K562 (cell line): ENCODE data around the gene APLP1. TPM values are rescaled to one million over a fixed set of nuclear protein-coding genes. Genes with fewer than 3 reads are reported as not detected.

Experiments used
- BHLHE40 ChIP-seq: IDR thresholded peaks from 2 replicates; pipeline ENCODE4 v1.6.1; 2011; ENCODE audit warnings: low read length, improper control_type of control experiment
- E2F3 ChIP-seq: fragments of 250-450 bp; sonication (Bioruptor Pico); IDR thresholded peaks from 2 replicates; pipeline ENCODE4 v1.4.0; 2020; ENCODE audit warnings: mild to moderate bottlenecking
- ESRRA ChIP-seq: fragments of 450-650 bp; IDR thresholded peaks from 2 replicates; pipeline ENCODE4 v1.6.1; 2014; ENCODE audit warnings: low read depth, mild to moderate bottlenecking, moderate library complexity, borderline replicate concordance
- FOXK2 ChIP-seq, 2 experiments: fragments of 450-650 bp; IDR thresholded peaks in 1 of 2; conservative IDR thresholded peaks in 1 of 2; 2 replicates each; pipeline ENCODE4 v1.6.1; 2016; ENCODE audit warnings: low read depth in 2 of 2, mild to moderate bottlenecking in 1 of 2
- LCOR ChIP-seq: sonication (generic); formaldehyde crosslinking; IDR thresholded peaks from 2 replicates; pipeline ENCODE4 v1.8.0; 2022; ENCODE audit warnings: mild to moderate bottlenecking, missing genetic modification reagents
- PHTF2 ChIP-seq: fragments of 250-450 bp; sonication (Bioruptor Pico); IDR thresholded peaks from 2 replicates; pipeline ENCODE4 v1.5.0; 2021; ENCODE audit warnings: mild to moderate bottlenecking
- POLR2G ChIP-seq: fragments of 200-400 bp; formaldehyde crosslinking; IDR thresholded peaks from 2 replicates; pipeline ENCODE4 v1.6.1; 2017; ENCODE audit warnings: low read depth, mild to moderate bottlenecking, antibody characterized with exemption, low read length, moderate library complexity
- SP1 ChIP-seq: sonication (generic); formaldehyde crosslinking; IDR thresholded peaks from 2 replicates; pipeline ENCODE4 v1.8.1; 2022; ENCODE audit warnings: mild to moderate bottlenecking, missing genetic modification reagents
- SRSF3 ChIP-seq: fragments of 200-400 bp; formaldehyde crosslinking; IDR thresholded peaks from 2 replicates; pipeline ENCODE4 v1.6.1; 2016; ENCODE audit warnings: mild to moderate bottlenecking, low read length, moderate library complexity; ENCODE audit not compliant: insufficient read depth
- TEAD4 ChIP-seq, 2 experiments: sonication (generic) in 1 of 2; formaldehyde crosslinking in 1 of 2; IDR thresholded peaks; 2 replicates each; pipeline versions ENCODE4 v1.6.1 to v1.8.0; 2012 to 2022; ENCODE audit warnings: borderline replicate concordance in 1 of 2, inconsistent platforms in 1 of 2, low read length in 1 of 2, mild to moderate bottlenecking in 1 of 2, missing genetic modification reagents in 1 of 2
- ZFPM2 ChIP-seq: fragments of 250-450 bp; sonication (Bioruptor Pico); IDR thresholded peaks from 2 replicates; pipeline ENCODE4 v1.5.1; 2022; ENCODE audit warnings: mild to moderate bottlenecking
- ZNF764 ChIP-seq: fragments of 250-450 bp; sonication (Bioruptor Pico); IDR thresholded peaks from 2 replicates; pipeline ENCODE4 v1.4.0; 2020; ENCODE audit warnings: low read depth, mild to moderate bottlenecking, moderate library complexity
- ZSCAN29 ChIP-seq: fragments of 450-650 bp; IDR thresholded peaks from 2 replicates; pipeline ENCODE4 v1.6.1; 2017
- polyA plus RNA-seq, 8 experiments: library from polyadenylated mRNA; depleted of rRNA in 4 of 8; stranded (reverse) in 5 of 8; unstranded in 3 of 8; fragments of >200 nt; fragmentation: Nextera tagmentation in 2 of 8; fragmentation: Illumina TruSeq in 1 of 8; extraction: Ambion mirVana in 2 of 8; extraction: Trizol in 1 of 8; gene quantifications; 2 replicates each; pipeline versions ENCODE4 v1.2.1 to v1.2.3, GENCODE V29; 2011 to 2014; ENCODE audit warnings: inconsistent platforms in 1 of 8, missing spikeins in 1 of 8
- total RNA-seq, 7 experiments: library from RNA; depleted of rRNA in 6 of 7; stranded (reverse); fragments of >200 nt in 6 of 7; fragmentation: Illumina TruSeq in 2 of 7; extraction: Trizol in 2 of 7; gene quantifications; 2 replicates each; pipeline versions ENCODE4 v1.2.1 to v1.2.3, GENCODE V29; 2011 to 2021; ENCODE audit warnings: low replicate concordance in 1 of 7
- TF ChIP-seq, protein P1 (sequence below): sonication (generic); formaldehyde crosslinking; IDR thresholded peaks from 2 replicates; pipeline ENCODE4 v1.8.1; 2023; ENCODE audit warnings: missing genetic modification reagents, mild to moderate bottlenecking, borderline replicate concordance
- TF ChIP-seq, protein P2 (sequence below): fragments of 250-450 bp; sonication (Bioruptor Pico); IDR thresholded peaks from 2 replicates; pipeline ENCODE4 v1.6.1; 2021; ENCODE audit warnings: mild to moderate bottlenecking
- TF ChIP-seq, protein P3 (sequence below), 2 experiments: fragments of 150-350 bp in 1 of 2; IDR thresholded peaks; 2 replicates each; pipeline ENCODE4 v1.6.1; 2012 to 2016; ENCODE audit warnings: low read depth in 2 of 2, low read length in 2 of 2, mild to moderate bottlenecking in 1 of 2, moderate library complexity in 1 of 2

Gene APLP1
- total and polyA plus RNA-seq, 9 of the 15 experiments (the other 6 are each of a cell fraction or from before 2014, with no cell fraction given): 0.69 to 9.9 (median 4.7) TPM

DNA sequence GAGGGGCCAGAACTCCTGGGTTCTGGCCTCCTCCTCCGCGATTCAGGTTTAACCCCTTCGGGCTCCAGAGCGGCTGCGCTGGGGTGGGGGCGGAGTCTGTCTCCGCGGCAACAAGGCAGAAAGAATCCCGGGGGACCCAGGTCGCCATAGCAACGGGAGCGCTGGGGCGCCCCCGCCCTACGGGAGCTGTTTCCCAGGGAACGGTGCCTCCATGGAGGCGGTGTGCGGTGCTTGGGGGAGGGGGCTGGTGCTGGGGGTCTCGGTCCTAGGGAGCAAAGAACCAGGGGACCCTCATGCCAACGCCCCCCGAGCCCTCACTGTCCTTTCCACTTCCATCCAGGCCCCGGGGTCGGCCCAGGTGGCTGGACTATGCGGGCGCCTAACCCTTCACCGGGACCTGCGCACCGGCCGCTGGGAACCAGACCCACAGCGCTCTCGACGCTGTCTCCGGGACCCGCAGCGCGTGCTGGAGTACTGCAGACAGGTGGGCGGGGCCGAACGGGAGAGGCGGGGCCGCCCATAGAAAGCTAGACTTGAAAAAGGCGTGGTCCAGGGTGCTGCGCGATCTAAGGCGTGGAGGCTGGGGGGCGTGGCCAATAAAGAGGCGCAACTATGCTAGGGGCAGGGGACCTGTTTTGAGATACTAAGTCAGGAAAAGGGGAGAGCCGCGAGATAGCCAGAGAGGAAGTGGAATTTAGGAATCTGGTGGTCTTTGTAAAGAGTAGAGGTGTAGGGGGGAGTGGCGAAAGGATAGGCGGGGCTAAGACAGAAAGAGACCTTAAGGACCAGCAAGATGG is 1.2 kb downstream of the APLP1 start (continued):
- TF ChIP-seq, protein P1, sequence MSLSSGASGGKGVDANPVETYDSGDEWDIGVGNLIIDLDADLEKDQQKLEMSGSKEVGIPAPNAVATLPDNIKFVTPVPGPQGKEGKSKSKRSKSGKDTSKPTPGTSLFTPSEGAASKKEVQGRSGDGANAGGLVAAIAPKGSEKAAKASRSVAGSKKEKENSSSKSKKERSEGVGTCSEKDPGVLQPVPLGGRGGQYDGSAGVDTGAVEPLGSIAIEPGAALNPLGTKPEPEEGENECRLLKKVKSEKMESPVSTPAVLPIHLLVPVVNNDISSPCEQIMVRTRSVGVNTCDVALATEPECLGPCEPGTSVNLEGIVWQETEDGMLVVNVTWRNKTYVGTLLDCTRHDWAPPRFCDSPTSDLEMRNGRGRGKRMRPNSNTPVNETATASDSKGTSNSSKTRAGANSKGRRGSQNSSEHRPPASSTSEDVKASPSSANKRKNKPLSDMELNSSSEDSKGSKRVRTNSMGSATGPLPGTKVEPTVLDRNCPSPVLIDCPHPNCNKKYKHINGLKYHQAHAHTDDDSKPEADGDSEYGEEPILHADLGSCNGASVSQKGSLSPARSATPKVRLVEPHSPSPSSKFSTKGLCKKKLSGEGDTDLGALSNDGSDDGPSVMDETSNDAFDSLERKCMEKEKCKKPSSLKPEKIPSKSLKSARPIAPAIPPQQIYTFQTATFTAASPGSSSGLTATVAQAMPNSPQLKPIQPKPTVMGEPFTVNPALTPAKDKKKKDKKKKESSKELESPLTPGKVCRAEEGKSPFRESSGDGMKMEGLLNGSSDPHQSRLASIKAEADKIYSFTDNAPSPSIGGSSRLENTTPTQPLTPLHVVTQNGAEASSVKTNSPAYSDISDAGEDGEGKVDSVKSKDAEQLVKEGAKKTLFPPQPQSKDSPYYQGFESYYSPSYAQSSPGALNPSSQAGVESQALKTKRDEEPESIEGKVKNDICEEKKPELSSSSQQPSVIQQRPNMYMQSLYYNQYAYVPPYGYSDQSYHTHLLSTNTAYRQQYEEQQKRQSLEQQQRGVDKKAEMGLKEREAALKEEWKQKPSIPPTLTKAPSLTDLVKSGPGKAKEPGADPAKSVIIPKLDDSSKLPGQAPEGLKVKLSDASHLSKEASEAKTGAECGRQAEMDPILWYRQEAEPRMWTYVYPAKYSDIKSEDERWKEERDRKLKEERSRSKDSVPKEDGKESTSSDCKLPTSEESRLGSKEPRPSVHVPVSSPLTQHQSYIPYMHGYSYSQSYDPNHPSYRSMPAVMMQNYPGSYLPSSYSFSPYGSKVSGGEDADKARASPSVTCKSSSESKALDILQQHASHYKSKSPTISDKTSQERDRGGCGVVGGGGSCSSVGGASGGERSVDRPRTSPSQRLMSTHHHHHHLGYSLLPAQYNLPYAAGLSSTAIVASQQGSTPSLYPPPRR (CRISPR knock-in tag): no peak
- TF ChIP-seq TEAD4 (IDR thresholded peaks at IDR 0.05; ENCODE audit: low read length) (no peak), TEAD4 (CRISPR knock-in tag; IDR thresholded peaks at IDR 0.05; ENCODE audit: borderline replicate concordance) (no peak), ZSCAN29 (no peak), ZFPM2 (CRISPR knock-in tag) (no peak), E2F3 (no peak), BHLHE40 (peak; percentile 62; the same call in 1 of the 2 replicates), POLR2G (peak; percentile 66), FOXK2 (conservative IDR thresholded peaks at IDR 0.05 in 1 of 2, IDR thresholded peaks at IDR 0.05 in 1 of 2; ENCODE audit: low read depth in 2 of 2) (peak in 1 of 2 experiments; percentile 19; a peak in 2 of 4 replicates), LCOR (CRISPR knock-in tag) (peak; percentile 74), PHTF2 (CRISPR knock-in tag) (no peak), SP1 (CRISPR knock-in tag) (peak; percentile 93), SRSF3 (no peak), ZNF764 (no peak), ESRRA (no peak)
- TF ChIP-seq, protein P2, sequence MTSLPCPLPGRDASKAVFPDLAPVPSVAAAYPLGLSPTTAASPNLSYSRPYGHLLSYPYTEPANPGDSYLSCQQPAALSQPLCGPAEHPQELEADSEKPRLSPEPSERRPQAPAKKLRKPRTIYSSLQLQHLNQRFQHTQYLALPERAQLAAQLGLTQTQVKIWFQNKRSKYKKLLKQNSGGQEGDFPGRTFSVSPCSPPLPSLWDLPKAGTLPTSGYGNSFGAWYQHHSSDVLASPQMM: no peak
- TF ChIP-seq, protein P3, sequence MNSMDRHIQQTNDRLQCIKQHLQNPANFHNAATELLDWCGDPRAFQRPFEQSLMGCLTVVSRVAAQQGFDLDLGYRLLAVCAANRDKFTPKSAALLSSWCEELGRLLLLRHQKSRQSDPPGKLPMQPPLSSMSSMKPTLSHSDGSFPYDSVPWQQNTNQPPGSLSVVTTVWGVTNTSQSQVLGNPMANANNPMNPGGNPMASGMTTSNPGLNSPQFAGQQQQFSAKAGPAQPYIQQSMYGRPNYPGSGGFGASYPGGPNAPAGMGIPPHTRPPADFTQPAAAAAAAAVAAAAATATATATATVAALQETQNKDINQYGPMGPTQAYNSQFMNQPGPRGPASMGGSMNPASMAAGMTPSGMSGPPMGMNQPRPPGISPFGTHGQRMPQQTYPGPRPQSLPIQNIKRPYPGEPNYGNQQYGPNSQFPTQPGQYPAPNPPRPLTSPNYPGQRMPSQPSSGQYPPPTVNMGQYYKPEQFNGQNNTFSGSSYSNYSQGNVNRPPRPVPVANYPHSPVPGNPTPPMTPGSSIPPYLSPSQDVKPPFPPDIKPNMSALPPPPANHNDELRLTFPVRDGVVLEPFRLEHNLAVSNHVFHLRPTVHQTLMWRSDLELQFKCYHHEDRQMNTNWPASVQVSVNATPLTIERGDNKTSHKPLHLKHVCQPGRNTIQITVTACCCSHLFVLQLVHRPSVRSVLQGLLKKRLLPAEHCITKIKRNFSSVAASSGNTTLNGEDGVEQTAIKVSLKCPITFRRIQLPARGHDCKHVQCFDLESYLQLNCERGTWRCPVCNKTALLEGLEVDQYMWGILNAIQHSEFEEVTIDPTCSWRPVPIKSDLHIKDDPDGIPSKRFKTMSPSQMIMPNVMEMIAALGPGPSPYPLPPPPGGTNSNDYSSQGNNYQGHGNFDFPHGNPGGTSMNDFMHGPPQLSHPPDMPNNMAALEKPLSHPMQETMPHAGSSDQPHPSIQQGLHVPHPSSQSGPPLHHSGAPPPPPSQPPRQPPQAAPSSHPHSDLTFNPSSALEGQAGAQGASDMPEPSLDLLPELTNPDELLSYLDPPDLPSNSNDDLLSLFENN (IDR thresholded peaks at IDR 0.05; ENCODE audit: low read depth in 2 of 2, low read length in 2 of 2): no peak
